OCI-LY3 (cell line): ENCODE measurements around the gene VPS50.

Source experiments
- H2AFZ ChIP-seq: fragments of 200-600, 300-600 bp; shearing (Covaris generic); 2 replicates; pipeline ENCODE4 v1.6.0; 2014; ENCODE audit warnings: antibody characterized with exemption, low read depth, low read length
- H3K27ac ChIP-seq: fragments of 200-600, 300-600 bp; sonication (generic); 2 replicates; pipeline ENCODE4 v1.5.1; 2014; ENCODE audit warnings: mild to moderate bottlenecking, low read length, moderate library complexity, mixed read lengths
- H3K27me3 ChIP-seq: fragments of 200-600, 300-600 bp; sonication (generic); 2 replicates; pipeline ENCODE4 v1.6.1; 2014; ENCODE audit warnings: low read depth, low read length, mixed read lengths
- H3K36me3 ChIP-seq: fragments of 200-600, 300-600 bp; sonication (generic); replicated peaks from 2 replicates; pipeline ENCODE3; 2014; ENCODE audit warnings: low read depth, low read length, mixed read lengths
- H3K4me1 ChIP-seq: fragments of 300-600, 200-600 bp; sonication (generic); 2 replicates; pipeline ENCODE4 v1.6.1; 2014; ENCODE audit warnings: low read length, mixed read lengths
- H3K4me2 ChIP-seq: fragments of 200-600, 300-600 bp; sonication (generic); 2 replicates; pipeline ENCODE4 v1.6.1; 2014; ENCODE audit warnings: low read length, mixed read lengths
- H3K4me3 ChIP-seq: fragments of 300-600, 200-600 bp; sonication (generic); 2 replicates; pipeline ENCODE4 v1.5.1; 2014; ENCODE audit warnings: antibody characterized with exemption, mild to moderate bottlenecking, low read length, moderate library complexity
- H3K79me2 ChIP-seq: fragments of 300-600, 200-600 bp; shearing (Covaris generic); 2 replicates; pipeline ENCODE4 v1.6.1; 2014; ENCODE audit warnings: mild to moderate bottlenecking, low read length, mixed read lengths
- H3K9ac ChIP-seq: fragments of 300-600, 200-600 bp; shearing (Covaris generic); 2 replicates; pipeline ENCODE4 v1.6.0; 2014; ENCODE audit warnings: mild to moderate bottlenecking, low read length, moderate library complexity
- H3K9me3 ChIP-seq: fragments of 200-600, 300-600 bp; shearing (Covaris generic); 2 replicates; pipeline ENCODE4 v1.6.1; 2014; ENCODE audit warnings: low read length, mixed read lengths; ENCODE audit not compliant: insufficient read depth
- H4K20me1 ChIP-seq: fragments of 200-600, 300-600 bp; sonication (generic); 2 replicates; pipeline ENCODE4 v1.6.1; 2016; ENCODE audit warnings: low read length, mixed read lengths; ENCODE audit not compliant: insufficient read depth
- EZH2phosphoT487 ChIP-seq: fragments of 200-600 bp; shearing (Covaris generic); IDR thresholded peaks from 2 replicates; pipeline ENCODE4 v1.6.1; 2018; ENCODE audit warnings: antibody characterized with exemption, mixed run types, low read depth
- TF ChIP-seq, protein P1 (sequence below): fragments of 200-600, 300-600 bp; sonication (generic); IDR thresholded peaks from 2 replicates; pipeline ENCODE4 v1.5.1; 2014; ENCODE audit warnings: antibody characterized with exemption, low read length, low read depth

VPS50 gene

DNA sequence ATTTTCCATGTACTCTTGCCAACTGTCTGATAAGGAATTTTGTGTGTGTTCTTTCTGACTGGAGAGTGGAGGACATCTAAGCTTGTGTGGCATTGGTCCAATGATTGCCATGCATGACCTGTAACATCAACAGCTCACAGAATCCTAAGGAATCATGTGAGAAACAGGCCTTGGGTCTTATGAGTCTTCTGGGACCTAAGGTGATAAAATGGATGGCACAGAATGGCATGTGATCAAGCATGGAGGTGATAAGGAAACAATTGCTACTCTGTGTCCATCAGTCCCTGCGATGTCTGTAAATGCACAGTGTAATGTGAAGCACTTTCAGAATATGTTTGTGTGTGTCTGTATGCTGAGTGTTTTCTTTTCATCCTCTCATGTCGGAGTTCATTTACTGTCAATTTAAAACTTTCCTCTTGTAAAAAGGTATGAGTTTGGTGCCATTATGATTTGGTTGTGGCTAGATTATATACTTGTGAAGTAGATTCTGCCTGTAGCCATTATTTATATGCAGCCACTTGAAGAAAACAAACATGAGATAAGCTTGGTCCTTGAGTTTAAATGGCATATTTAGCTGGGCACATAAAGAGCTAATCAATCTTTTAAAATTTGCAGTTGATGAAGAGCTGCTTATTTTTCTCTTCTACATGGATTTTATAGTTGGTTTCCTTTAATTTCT is 127.5 kb downstream of the VPS50 start:
- Histone ChIP-seq H3K36me3 (no peaks in the 10 kb centered on the region), H3K27me3 (no peaks in the 10 kb centered on the region), H3K9me3 (no peaks in the 10 kb centered on the region), H3K27ac (no peak overlapping the region), H4K20me1 (no peaks in the 10 kb centered on the region), H3K4me3 (no peak overlapping the region), H3K9ac (no peak overlapping the region), H2AFZ (no peak overlapping the region), H3K4me1 (no peaks in the 10 kb centered on the region), H3K4me2 (no peak overlapping the region), H3K79me2 (no peaks in the 10 kb centered on the region)
- TF ChIP-seq, protein P1, sequence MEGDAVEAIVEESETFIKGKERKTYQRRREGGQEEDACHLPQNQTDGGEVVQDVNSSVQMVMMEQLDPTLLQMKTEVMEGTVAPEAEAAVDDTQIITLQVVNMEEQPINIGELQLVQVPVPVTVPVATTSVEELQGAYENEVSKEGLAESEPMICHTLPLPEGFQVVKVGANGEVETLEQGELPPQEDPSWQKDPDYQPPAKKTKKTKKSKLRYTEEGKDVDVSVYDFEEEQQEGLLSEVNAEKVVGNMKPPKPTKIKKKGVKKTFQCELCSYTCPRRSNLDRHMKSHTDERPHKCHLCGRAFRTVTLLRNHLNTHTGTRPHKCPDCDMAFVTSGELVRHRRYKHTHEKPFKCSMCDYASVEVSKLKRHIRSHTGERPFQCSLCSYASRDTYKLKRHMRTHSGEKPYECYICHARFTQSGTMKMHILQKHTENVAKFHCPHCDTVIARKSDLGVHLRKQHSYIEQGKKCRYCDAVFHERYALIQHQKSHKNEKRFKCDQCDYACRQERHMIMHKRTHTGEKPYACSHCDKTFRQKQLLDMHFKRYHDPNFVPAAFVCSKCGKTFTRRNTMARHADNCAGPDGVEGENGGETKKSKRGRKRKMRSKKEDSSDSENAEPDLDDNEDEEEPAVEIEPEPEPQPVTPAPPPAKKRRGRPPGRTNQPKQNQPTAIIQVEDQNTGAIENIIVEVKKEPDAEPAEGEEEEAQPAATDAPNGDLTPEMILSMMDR: no peak
- no peak for TF ChIP-seq EZH2phosphoT487

DNA sequence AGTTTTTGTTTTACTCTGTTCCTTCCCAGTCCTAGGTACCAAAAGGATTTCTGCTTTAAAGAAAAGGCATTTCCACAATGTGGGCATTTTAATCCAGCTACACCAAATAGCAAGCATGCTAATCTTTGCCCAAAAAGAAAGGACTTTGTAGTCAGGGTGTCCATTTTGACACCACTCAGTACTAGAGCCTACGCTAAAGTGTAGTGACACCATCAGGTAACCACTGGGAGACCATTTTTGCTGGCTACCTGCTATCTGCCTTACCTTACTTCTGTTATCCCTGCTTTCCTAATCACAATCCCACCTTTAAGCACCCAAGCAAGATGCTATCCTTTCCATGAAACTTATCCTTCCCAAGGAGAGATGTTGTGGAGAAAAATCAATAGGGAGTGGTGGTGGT is 129.7 kb downstream of the VPS50 start:
- TF ChIP-seq, protein P1: no peak
- TF ChIP-seq EZH2phosphoT487: no peak
- H3K36me3 ChIP-seq: no peaks in the 10 kb centered on the region
- no peaks in the 10 kb centered on the region for H3K27me3 ChIP-seq
- H3K27ac ChIP-seq: no peak overlapping the region
- H3K4me2 ChIP-seq: no peak overlapping the region
- H3K79me2 ChIP-seq: no peaks in the 10 kb centered on the region
- no peak overlapping the region for H2AFZ ChIP-seq
- H3K9me3 ChIP-seq: no peaks in the 10 kb centered on the region
- no peaks in the 10 kb centered on the region for H3K4me1 ChIP-seq
- H3K4me3 ChIP-seq: no peak overlapping the region
- no peak overlapping the region for H3K9ac ChIP-seq
- H4K20me1 ChIP-seq: no peaks in the 10 kb centered on the region

DNA sequence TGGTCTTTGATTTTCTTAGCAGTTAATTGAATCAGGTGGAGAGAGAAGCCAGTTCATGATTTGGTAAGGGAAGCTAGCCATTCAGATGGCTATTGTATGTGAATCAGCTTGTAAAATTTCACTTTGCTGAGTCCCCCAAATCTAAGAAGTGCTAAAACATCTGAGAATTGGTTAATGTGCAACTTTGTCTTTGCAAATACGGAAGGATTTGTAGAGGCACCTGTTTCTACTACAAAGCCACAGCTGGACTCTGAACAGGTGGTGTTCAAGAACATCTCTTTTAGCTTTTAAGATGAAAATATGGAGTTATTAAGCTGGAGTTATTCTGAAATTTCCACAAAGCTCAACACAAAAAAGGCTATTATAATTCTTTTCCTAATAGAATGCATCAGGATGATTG is 132.6 kb downstream of the VPS50 start:
- TF ChIP-seq, protein P1: no peak
- no peak for TF ChIP-seq EZH2phosphoT487
- Histone ChIP-seq H3K9me3 (no peaks in the 10 kb centered on the region), H3K4me1 (no peaks in the 10 kb centered on the region), H2AFZ (no peak overlapping the region), H3K79me2 (no peaks in the 10 kb centered on the region), H3K4me3 (no peak overlapping the region), H3K4me2 (no peak overlapping the region), H3K9ac (no peak overlapping the region), H3K36me3 (no peaks in the 10 kb centered on the region), H3K27me3 (no peaks in the 10 kb centered on the region), H3K27ac (no peak overlapping the region), H4K20me1 (no peaks in the 10 kb centered on the region)

DNA sequence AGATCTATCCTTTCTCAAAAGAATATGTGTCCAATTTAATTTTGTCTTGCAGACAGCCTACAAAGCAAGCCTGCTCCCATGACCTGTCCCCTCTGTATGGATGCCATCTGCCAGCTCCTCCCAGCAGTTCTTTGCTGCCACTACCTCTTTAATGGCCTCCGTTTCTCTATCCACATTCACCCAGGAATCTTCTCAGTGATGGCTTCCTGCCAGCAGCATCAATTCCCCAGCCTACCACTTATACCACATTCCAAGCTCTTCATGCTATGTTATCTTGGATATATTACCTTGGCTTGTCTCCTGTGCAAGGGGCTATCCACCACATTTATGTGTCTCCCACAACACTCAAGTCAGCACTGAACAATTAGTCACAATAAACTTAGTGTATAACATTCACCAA is 133.2 kb downstream of the VPS50 start:
- Histone ChIP-seq H3K4me1 (no peaks in the 10 kb centered on the region), H3K4me2 (no peak overlapping the region), H3K4me3 (no peak overlapping the region), H4K20me1 (no peaks in the 10 kb centered on the region), H3K27ac (no peak overlapping the region), H3K9me3 (no peaks in the 10 kb centered on the region), H2AFZ (no peak overlapping the region), H3K79me2 (no peaks in the 10 kb centered on the region), H3K9ac (no peak overlapping the region), H3K27me3 (no peaks in the 10 kb centered on the region), H3K36me3 (no peaks in the 10 kb centered on the region)
- TF ChIP-seq, protein P1: no peak
- no peak for TF ChIP-seq EZH2phosphoT487
